SU-DHL-6 (cell line): Measurements from ENCODE around the gene CCNT2.

Source experiments
- H2AFZ ChIP-seq: fragments of 200-600 bp; sonication (generic); 2 replicates; pipeline ENCODE4 v1.6.1; 2014; ENCODE audit warnings: low read depth, mild to moderate bottlenecking, moderate library complexity, mixed read lengths, antibody characterized with exemption, low read length; ENCODE audit not compliant: severe bottlenecking
- H3F3A ChIP-seq: fragments of 200-600 bp; shearing (Covaris generic); 2 replicates; pipeline ENCODE4 v1.6.0; 2016; ENCODE audit warnings: antibody characterized with exemption, mild to moderate bottlenecking; ENCODE audit not compliant: insufficient read depth
- H3K27ac ChIP-seq: fragments of 200-600 bp; sonication (generic); 2 replicates; pipeline ENCODE4 v1.5.1; 2016; ENCODE audit warnings: low read depth, mild to moderate bottlenecking, low read length, moderate library complexity, mixed read lengths
- H3K27me3 ChIP-seq: fragments of 200-600 bp; sonication (generic), shearing (Covaris generic); 2 replicates; pipeline ENCODE4 v1.6.0; 2014; ENCODE audit warnings: mild to moderate bottlenecking, low read length
- H3K36me3 ChIP-seq: fragments of 200-600 bp; sonication (generic); 2 replicates; pipeline ENCODE4 v1.6.1; 2014; ENCODE audit warnings: mild to moderate bottlenecking, low read length, mixed read lengths
- H3K4me2 ChIP-seq: fragments of 300-600, 200-600 bp; shearing (Covaris generic), sonication (generic); 2 replicates; pipeline ENCODE4 v1.6.0; 2014; ENCODE audit warnings: low read length, low read depth, mild to moderate bottlenecking; ENCODE audit not compliant: poor library complexity, severe bottlenecking
- H3K4me3 ChIP-seq: fragments of 200-600 bp; sonication (generic); 2 replicates; pipeline ENCODE4 v1.5.1; 2014; ENCODE audit warnings: antibody characterized with exemption, low read length, mild to moderate bottlenecking, mixed read lengths; ENCODE audit not compliant: insufficient read depth, poor library complexity, severe bottlenecking
- H3K79me2 ChIP-seq: fragments of 200-600 bp; sonication (generic); 2 replicates; pipeline ENCODE4 v1.6.1; 2014; ENCODE audit warnings: mild to moderate bottlenecking, low read length, moderate library complexity; ENCODE audit not compliant: insufficient read depth
- H3K9ac ChIP-seq: fragments of 200-600 bp; sonication (generic); 2 replicates; pipeline ENCODE4 v1.7.0; 2014; ENCODE audit warnings: mild to moderate bottlenecking, low read length
- H3K9me2 ChIP-seq: fragments of 200-600 bp; sonication (generic); replicated peaks from 2 replicates; pipeline ENCODE4 v1.6.1; 2014; ENCODE audit warnings: low read length; ENCODE audit not compliant: insufficient read depth
- H3K9me3 ChIP-seq: fragments of 200-600 bp; sonication (generic); 2 replicates; pipeline ENCODE4 v1.6.1; 2014; ENCODE audit warnings: low read length, mixed read lengths; ENCODE audit not compliant: insufficient read depth
- H4K20me1 ChIP-seq: fragments of 200-600 bp; sonication (generic); 2 replicates; pipeline ENCODE4 v1.6.1; 2014; ENCODE audit warnings: low read depth, mild to moderate bottlenecking, antibody characterized with exemption, low read length, moderate library complexity, mixed read lengths
- CTCF ChIP-seq: fragments of 200-600 bp; sonication (generic); IDR thresholded peaks from one replicate; pipeline ENCODE4 v1.5.1; 2017; ENCODE audit warnings: antibody characterized with exemption, mild to moderate bottlenecking, low read length, moderate library complexity; ENCODE audit not compliant: insufficient read depth, poor library complexity, severe bottlenecking
- EZH2phosphoT487 ChIP-seq: fragments of 200-600 bp; sonication (generic), shearing (Covaris generic); conservative IDR thresholded peaks from 2 replicates; pipeline ENCODE4 v1.6.1; 2018; ENCODE audit warnings: mild to moderate bottlenecking, antibody characterized with exemption, low read length, moderate library complexity, mixed read lengths

The CCNT2 gene

GRCh38 chr2:134985061-134985460 is 66.4 kb downstream of the CCNT2 start:
- H2AFZ ChIP-seq = no peak overlapping the region
- H3F3A ChIP-seq = no peaks in the 10 kb centered on the region
- H3K79me2 ChIP-seq = no peaks in the 10 kb centered on the region
- H3K27me3 ChIP-seq = no peaks in the 10 kb centered on the region
- no peaks in the 10 kb centered on the region for H3K9me2 ChIP-seq
- TF ChIP-seq EZH2phosphoT487 = no peak
- no peak for TF ChIP-seq CTCF
- H3K27ac ChIP-seq = no peak overlapping the region
- no peaks in the 10 kb centered on the region for H4K20me1 ChIP-seq
- H3K9me3 ChIP-seq = no peaks in the 10 kb centered on the region
- no peak overlapping the region for H3K9ac ChIP-seq
- H3K36me3 ChIP-seq = no peaks in the 10 kb centered on the region
- H3K4me2 ChIP-seq = no peak overlapping the region
- H3K4me3 ChIP-seq = no peak overlapping the region

DNA sequence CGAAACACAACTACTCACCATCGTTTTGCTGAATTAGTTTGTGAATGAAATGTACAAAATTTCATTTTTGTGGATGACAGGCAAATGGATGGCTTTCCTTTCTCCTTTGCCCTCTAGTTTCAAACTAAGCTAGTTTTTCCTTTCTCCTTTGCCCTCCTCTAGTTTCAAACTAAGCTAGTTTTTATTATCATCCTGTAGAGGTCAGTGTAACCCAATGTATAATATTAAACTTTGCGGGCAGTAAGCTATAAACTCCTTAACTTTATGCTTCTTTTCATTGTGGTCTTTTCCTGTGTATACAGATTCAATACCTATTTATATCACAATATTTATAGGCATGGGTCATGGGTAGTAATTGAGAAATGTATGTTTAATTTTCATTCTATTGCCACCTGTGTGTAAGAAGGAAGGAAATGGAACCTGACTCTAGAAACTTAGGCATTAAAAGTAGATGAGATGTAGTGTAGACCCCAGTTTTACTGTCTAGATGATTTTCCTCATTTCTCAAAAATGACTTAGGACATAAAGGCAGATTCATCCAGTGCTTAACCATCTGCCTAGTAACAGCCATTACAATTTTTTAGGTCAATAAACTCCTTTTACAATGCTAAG is 70.5 kb downstream of the CCNT2 start:
- Histone ChIP-seq H3K79me2 (no peaks in the 10 kb centered on the region), H3K9me2 (no peaks in the 10 kb centered on the region)

GRCh38 chr2:134999521-134999920 is 80.9 kb downstream of the CCNT2 start:
- no peak overlapping the region for H2AFZ ChIP-seq
- no peak overlapping the region for H3K4me3 ChIP-seq
- H4K20me1 ChIP-seq = no peaks in the 10 kb centered on the region
- H3K27ac ChIP-seq = no peak overlapping the region
- no peaks in the 10 kb centered on the region for H3K36me3 ChIP-seq
- H3K79me2 ChIP-seq = no peaks in the 10 kb centered on the region
- H3K9me3 ChIP-seq = no peaks in the 10 kb centered on the region
- no peak for TF ChIP-seq EZH2phosphoT487
- TF ChIP-seq CTCF = no peak
- no peak overlapping the region for H3K9ac ChIP-seq
- no peaks in the 10 kb centered on the region for H3F3A ChIP-seq
- no peaks in the 10 kb centered on the region for H3K9me2 ChIP-seq
- H3K4me2 ChIP-seq = no peak overlapping the region
- H3K27me3 ChIP-seq = no peaks in the 10 kb centered on the region

More for the DNA sequence above, 70.5 kb downstream of the CCNT2 start:
- TF ChIP-seq EZH2phosphoT487 = no peak
- peak; percentile 38 for TF ChIP-seq CTCF
- H2AFZ ChIP-seq = no peak overlapping the region
- H3K27me3 ChIP-seq = no peaks in the 10 kb centered on the region
- no peaks in the 10 kb centered on the region for H3K36me3 ChIP-seq
- H3K4me2 ChIP-seq = no peak overlapping the region
- no peak overlapping the region for H3K27ac ChIP-seq
- H3K4me3 ChIP-seq = no peak overlapping the region
- H3F3A ChIP-seq = no peaks in the 10 kb centered on the region
- no peaks in the 10 kb centered on the region for H4K20me1 ChIP-seq
- H3K9ac ChIP-seq = no peak overlapping the region
- H3K9me3 ChIP-seq = no peaks in the 10 kb centered on the region
